ENCODE measurements around the gene AGAP3.

Gene AGAP3

GRCh38 chr7:151069841-151070573, 16.3 kb upstream of the AGAP3 start:
- in situ Hi-C loops (cut with MboI; ENCODE audit: low pct_unique_long_range_greater_than_20kb, low sequenced_read_pairs) = no loop called here
- DNase-seq = no peak

DNA sequence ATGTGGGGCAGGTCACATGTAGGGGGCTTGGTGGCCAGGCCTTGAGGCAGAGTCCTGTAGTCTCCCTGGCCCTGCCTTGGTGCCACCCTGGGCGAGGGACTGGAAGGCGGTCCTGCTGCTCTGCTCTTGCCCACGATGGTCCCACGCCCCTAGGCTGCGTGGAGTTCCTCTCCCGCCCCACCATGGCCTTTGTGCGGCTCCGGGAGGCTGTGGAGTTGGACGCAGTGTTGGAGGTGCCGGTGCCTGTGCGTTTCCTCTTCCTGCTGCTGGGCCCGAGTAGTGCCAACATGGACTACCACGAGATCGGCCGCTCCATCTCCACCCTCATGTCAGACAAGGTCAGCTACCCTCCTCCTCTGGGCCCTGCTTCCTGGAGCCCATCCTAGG, 15.7 kb upstream of the AGAP3 start:
- in situ Hi-C loops (cut with MboI; ENCODE audit: low pct_unique_long_range_greater_than_20kb, low sequenced_read_pairs) = no loop called here
- no peak for DNase-seq

DNA sequence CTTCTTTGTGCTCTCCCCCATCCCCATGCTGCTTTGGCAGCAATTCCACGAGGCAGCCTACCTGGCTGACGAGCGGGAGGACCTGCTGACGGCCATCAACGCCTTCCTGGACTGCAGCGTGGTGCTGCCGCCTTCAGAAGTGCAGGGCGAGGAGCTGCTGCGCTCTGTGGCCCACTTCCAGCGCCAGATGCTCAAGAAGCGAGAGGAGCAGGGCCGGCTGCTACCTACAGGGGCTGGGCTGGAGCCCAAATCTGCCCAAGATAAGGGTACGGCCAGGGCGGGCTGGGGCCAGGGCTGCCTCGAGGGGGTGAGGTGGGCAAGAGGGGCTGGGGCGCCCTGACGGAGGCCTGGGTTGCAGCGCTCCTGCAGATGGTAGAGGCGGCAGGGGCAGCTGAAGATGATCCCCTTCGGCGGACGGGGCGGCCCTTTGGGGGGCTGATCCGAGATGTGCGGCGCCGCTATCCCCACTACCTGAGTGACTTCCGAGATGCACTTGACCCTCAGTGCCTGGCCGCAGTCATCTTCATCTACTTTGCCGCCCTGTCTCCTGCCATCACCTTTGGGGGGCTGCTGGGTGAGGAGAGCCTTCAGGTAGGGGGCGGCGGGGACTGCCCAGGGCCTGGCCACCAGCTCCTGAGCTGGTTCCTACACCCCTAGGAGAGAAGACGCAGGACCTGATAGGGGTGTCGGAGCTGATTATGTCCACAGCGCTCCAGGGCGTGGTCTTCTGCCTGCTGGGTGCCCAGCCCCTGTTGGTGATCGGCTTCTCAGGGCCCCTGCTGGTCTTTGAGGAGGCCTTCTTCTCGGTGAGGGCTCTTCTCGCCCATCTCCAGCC, 15.0 kb upstream of the AGAP3 start:
- in situ Hi-C loops (cut with MboI; ENCODE audit: low pct_unique_long_range_greater_than_20kb, low sequenced_read_pairs) = no loop called here
- DNase-seq = no peak

DNA sequence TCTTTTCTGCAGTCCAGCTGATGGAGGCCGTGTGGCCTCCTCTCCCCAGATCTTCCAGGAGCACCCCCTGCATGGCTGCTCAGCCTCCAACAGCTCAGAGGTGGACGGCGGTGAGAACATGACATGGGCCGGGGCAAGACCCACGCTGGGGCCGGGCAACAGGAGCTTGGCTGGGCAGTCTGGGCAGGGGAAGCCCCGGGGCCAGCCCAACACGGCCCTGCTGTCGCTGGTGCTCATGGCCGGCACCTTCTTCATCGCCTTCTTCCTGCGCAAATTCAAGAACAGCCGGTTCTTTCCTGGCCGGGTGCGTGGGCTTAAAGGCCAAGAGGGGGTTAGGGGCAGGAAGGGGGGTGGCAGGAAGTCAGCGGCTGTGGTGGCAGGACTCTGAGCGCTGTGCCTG, 12.3 kb upstream of the AGAP3 start:
- no peak for DNase-seq
- in situ Hi-C loops (cut with MboI; ENCODE audit: low pct_unique_long_range_greater_than_20kb, low sequenced_read_pairs) = no loop called here

DNA sequence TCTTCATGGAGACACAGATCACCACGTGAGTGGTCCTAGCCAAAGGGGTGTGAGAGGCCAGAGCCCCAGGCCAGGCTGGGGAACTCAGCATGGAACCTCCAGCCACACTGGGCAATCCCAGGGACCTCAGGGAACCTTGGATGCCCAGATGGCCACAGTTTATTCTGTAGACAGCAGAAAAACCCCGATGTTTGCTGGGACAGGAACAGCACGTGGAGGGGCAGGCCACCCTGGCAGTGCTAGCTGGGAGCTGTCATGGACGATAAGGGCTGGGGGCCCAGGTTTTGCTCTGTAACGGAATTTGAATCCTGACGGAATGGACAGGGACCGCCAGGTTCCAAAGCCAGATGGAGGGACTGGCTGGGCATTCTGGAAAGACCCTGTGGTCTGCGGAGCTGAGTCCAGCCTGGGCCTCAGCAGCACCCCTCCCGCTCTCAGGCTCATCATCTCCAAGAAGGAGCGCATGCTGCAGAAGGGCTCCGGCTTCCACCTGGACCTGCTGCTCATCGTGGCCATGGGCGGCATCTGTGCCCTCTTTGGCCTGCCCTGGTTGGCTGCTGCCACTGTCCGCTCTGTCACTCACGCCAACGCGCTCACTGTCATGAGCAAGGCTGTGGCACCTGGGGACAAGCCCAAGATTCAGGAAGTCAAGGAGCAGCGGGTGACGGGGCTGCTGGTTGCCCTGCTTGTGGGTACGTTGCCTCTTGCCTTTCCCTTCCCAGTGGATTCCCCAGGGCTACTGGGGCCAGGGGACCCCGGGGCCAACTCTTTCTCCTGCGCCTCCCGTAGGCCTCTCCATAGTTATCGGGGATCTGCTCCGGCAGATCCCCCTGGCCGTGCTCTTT, 11.2 kb upstream of the AGAP3 start:
- no peak for DNase-seq
- in situ Hi-C loops (cut with MboI; ENCODE audit: low pct_unique_long_range_greater_than_20kb, low sequenced_read_pairs) = no loop called here

DNA sequence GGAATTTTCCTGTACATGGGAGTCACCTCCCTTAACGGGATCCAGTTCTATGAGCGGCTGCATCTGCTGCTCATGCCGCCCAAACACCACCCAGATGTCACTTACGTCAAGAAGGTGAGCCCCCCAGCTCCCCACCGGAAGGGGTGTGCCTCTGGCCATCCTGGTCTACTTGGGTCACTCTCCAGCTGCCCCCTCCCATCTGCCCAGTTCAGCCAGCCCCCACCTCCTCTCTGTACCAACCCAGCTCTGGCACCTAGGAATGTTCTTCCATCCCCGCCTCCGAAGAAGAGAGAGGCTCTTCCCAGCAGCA, 10.7 kb upstream of the AGAP3 start:
- in situ Hi-C loops (cut with MboI; ENCODE audit: low pct_unique_long_range_greater_than_20kb, low sequenced_read_pairs) = no loop called here
- no peak for DNase-seq

- no peak for DNase-seq
- in situ Hi-C loops (cut with MboI; ENCODE audit: low pct_unique_long_range_greater_than_20kb, low sequenced_read_pairs) = no loop called here
Measured at GRCh38 chr7:151075978-151076426, 10.3 kb upstream of the AGAP3 start.

DNA sequence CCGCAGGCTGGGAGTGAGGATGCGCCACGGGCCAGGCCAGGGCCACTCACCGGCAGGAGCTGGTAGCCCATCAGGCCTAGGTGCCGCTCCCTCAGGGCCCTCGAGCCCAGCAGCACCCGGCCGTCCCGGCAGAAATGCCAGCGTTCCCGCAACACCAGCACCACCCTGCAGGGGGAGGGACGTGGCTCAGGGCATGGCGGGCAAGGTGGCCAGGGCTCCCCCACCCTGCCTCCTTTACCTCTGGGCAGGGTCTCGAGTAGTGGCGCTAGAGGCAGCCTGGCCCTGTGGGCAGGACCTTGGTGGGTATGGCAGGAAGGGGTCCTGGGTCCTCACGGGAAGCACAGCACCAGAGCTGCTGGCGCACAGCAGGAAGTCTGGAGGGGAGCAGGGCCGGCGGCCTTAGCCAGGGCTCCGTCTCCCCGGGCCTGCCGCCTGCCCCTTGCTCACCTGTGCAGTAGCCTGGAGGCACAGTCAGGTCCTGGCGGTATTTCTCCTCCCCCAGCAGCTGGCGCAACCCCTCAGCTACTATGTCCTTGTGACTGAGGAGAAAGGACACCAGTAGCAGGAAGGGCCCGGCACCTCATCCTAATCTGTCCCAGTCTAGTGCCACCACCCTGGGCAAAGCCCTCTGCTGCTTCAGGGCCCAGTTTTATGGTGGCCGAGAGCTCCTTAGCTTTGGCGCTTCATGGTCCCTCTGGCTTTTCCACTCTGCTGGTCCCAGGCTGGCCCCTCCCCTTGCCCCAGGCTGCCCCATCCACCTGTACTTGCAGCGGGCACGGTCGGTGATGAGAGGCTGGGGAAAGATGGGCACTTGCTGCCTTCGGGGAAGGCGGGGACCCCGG, 9.2 kb upstream of the AGAP3 start:
- in situ Hi-C loops (cut with MboI; ENCODE audit: low pct_unique_long_range_greater_than_20kb, low sequenced_read_pairs) = no loop called here
- peak; percentile 31 for DNase-seq

GRCh38 chr7:151077705-151078232, 8.5 kb upstream of the AGAP3 start:
- in situ Hi-C loops (cut with MboI; ENCODE audit: low pct_unique_long_range_greater_than_20kb, low sequenced_read_pairs) = no loop called here
- no peak for DNase-seq

GRCh38 chr7:151078233-151079040, 7.8 kb upstream of the AGAP3 start:
- no peak for DNase-seq
- in situ Hi-C loops (cut with MboI; ENCODE audit: low pct_unique_long_range_greater_than_20kb, low sequenced_read_pairs) = no loop called here

GRCh38 chr7:151079199-151079910, 6.9 kb upstream of the AGAP3 start:
- in situ Hi-C loops (cut with MboI; ENCODE audit: low pct_unique_long_range_greater_than_20kb, low sequenced_read_pairs) = no loop called here
- no peak for DNase-seq

DNA sequence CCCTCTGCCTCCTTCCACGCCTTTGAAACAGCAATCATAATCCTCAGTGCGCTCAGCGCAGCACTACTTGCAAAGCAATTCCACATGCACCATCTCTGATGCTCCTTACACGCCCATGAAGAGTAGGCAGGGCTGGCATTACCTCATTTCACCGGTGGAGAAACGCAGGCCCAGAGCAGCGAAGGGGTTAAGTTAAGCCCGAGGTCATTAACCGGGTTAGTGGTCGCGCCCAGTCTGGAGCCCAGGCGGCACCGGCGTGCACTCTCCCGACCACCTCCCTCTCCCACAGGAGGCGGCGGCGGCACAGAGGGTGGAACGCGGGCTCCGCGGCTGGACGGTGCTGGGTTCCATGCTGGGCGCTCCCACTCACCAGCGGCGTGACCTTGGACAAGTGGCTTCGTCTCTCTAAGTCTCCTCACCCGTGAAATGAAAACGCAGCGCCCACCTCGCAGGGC, 6.2 kb upstream of the AGAP3 start:
- DNase-seq = peak; percentile 26
- in situ Hi-C loops (cut with MboI; ENCODE audit: low pct_unique_long_range_greater_than_20kb, low sequenced_read_pairs) = no loop called here

DNA sequence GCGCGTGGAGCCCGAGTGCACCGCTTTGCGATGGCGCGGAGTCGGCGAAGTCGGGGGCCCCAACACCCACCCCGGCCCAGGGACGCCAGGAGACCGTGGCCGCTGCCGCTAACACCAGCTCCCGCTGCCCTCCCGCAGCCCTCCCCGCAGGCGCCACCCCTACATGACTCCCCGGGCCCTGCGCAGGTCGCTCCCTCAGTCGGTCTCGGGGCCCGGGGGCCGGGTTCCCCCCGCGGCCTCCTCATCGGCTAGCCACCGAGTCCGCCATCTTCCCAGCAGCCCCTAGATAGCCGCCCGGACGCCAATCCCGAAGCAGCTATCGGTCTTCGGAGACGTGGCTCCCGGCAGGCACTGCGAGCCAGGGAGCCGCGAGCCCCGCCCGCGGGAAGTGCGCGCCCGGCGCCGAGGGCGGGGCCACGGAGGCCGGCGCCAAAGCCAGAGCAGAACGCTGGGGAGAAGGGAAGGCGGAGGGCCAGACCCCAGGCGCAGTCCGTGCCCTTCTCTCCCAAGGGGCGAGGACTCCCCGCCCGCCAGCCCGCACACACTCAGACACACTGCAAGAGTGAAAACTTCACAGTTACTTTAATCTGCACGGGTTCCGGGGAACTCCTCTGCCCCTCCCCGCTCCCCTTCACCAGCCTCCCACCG, 5.6 kb upstream of the AGAP3 start, which contains the start of gene FASTK:
Gene FASTK (minus strand): TSS at position 288 of the 648 bp plus-strand sequence. CDS start 43 bp downstream, at position 245.
- peak; percentile 89 for DNase-seq
- in situ Hi-C loops (cut with MboI; ENCODE audit: low pct_unique_long_range_greater_than_20kb, low sequenced_read_pairs) = no loop called here

- in situ Hi-C loops (cut with MboI; ENCODE audit: low pct_unique_long_range_greater_than_20kb, low sequenced_read_pairs) = no loop called here
- DNase-seq = no peak
Measured at GRCh38 chr7:151081170-151082101, 4.8 kb upstream of the AGAP3 start.

DNA sequence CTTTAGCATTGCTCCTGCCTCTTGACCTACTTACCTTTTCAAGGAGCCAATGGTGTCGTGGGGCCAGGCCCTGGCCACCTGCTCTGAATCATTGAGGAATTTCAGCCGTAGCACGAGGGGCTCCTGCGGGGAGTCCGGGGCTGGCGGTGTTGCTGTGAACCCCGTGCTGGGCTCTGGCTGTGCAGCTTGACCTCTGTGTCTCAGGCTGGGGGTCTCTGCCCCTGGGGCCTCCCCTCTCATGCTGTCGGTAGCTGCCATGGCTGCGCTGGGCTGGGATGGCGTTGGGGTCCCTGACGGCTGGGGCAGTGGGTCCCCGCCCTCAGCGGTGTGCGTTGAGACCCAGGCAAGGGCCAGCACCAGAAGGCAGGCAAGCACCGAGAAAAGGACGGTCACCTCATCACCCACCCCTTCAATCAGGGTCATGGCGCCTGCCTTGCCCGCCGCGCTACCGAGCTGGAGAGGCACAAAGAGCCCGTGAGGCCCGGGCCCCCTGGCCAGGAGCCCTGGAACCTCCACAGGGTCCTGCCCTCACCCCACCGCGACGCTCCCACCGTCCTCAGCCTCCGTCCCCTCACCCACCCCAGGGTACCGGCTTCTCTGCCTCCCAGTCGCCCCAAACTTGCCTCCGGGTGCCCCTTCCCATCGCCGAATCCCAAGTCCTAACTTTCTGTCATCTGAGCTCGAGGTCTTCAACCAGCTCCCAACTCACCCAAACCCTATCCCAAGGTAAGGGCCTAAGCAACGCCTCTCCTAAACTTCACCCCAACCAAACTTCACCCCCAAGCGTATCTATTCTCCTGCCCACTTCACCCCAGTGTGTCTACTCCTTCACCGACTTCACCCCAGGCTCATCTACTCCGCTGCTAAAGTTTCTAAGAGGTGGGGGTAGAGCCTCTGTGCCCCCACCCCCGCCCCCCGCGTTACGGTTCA, 3.9 kb upstream of the AGAP3 start:
- DNase-seq = no peak
- in situ Hi-C loops (cut with MboI; ENCODE audit: low pct_unique_long_range_greater_than_20kb, low sequenced_read_pairs) = no loop called here

Measured in KBM-7 (cell line).